Fibroblast of skin of abdomen (primary cell): ENCODE measurements around the gene CHID1.
A peak's percentile ranks its signal among the peaks of the same experiment; 100 is the strongest.

Experiments
- DNase-seq: peaks from one replicate; pipeline ENCODE4 v3.0.0-alpha.2; 2013

CHID1 gene

GRCh38 chr11:863023-863909, 47.3 kb downstream of the CHID1 start:
- peak; percentile 51 for DNase-seq

- DNase-seq = no peak
These were observed 48.0 kb downstream of the CHID1 start for GRCh38 chr11:862696-863022.

- DNase-seq = no peak
These were observed 48.4 kb downstream of the CHID1 start for GRCh38 chr11:862081-862661.

GRCh38 chr11:861105-861479, 49.5 kb downstream of the CHID1 start:
- DNase-seq = no peak

- no peak for DNase-seq
These were observed 50.1 kb downstream of the CHID1 start for GRCh38 chr11:860234-861104.

- DNase-seq = peak; percentile 80
These were observed 51.0 kb downstream of the CHID1 start for GRCh38 chr11:859394-860131.

- no peak for DNase-seq
These were observed 51.8 kb downstream of the CHID1 start for GRCh38 chr11:858762-859339.

GRCh38 chr11:858053-858761, 52.4 kb downstream of the CHID1 start:
- no peak for DNase-seq

- DNase-seq = no peak
These were observed 54.2 kb downstream of the CHID1 start for GRCh38 chr11:856397-856796.

GRCh38 chr11:855796-856195, 54.8 kb downstream of the CHID1 start:
- no peak for DNase-seq

- no peak for DNase-seq
These were observed 55.3 kb downstream of the CHID1 start for GRCh38 chr11:855330-855674.

- DNase-seq = no peak
These were observed 55.8 kb downstream of the CHID1 start for GRCh38 chr11:854601-855329.

GRCh38 chr11:853682-854448, 56.7 kb downstream of the CHID1 start:
- DNase-seq = no peak

- DNase-seq = no peak
These were observed 57.8 kb downstream of the CHID1 start for GRCh38 chr11:852762-853161.

- no peak for DNase-seq
These were observed 59.5 kb downstream of the CHID1 start for GRCh38 chr11:850775-851763.

- no peak for DNase-seq
These were observed 60.4 kb downstream of the CHID1 start for GRCh38 chr11:849951-850774.

- no peak for DNase-seq
These were observed 61.3 kb downstream of the CHID1 start for GRCh38 chr11:849104-849824.
